A673 (cell line): Measurements from ENCODE around the gene SLC22A1.

Source experiments
- CTCF ChIP-seq: fragments of 300-800, 200-600 bp; sonication (generic); conservative IDR thresholded peaks from 2 replicates; pipeline ENCODE4 v1.5.1; 2017; ENCODE audit warnings: low read depth, mild to moderate bottlenecking, antibody characterized with exemption, low read length, moderate library complexity, mixed read lengths
- EZH2 ChIP-seq: fragments of 200-600 bp; sonication (generic); IDR thresholded peaks from 2 replicates; pipeline ENCODE4 v1.6.1; 2017; ENCODE audit warnings: borderline replicate concordance, low read depth, mild to moderate bottlenecking, mixed read lengths, antibody characterized with exemption, low read length; ENCODE audit not compliant: poor library complexity, severe bottlenecking

GRCh38 chr6:160160450-160160849 lies 38.8 kb downstream of the SLC22A1 start:
- TF ChIP-seq CTCF: no peak
- no peak for TF ChIP-seq EZH2
